ENCODE data around the gene BOC. TPM values are rescaled to one million over a fixed set of nuclear protein-coding genes. Genes with fewer than 3 reads are reported as not detected.

The BOC gene
- total RNA-seq, 1 donor from 2014 or later, result 130 TPM

DNA sequence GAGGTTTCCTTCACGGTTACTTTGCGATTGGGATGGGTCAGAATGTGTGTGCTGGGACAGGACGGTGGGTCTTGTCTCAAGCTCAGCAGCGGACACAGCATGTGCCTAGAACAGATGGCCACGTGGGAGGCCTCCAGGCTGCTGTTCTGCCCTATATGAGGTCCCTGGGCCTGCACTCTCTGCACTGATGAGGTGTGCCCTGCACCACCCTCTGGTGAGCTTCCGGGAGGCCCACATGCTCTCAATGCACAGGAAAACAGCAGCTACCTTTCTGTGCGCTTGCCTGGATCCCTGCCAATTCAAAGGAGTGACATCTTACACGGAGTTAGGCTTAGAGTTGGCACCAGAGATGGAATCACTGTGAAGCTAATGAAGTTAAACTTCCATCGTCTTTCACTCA lies 59.8 kb downstream of the BOC start:
- no peak for DNase-seq (ENCODE audit: low read depth, low spot score)
- TF ChIP-seq, protein P1, sequence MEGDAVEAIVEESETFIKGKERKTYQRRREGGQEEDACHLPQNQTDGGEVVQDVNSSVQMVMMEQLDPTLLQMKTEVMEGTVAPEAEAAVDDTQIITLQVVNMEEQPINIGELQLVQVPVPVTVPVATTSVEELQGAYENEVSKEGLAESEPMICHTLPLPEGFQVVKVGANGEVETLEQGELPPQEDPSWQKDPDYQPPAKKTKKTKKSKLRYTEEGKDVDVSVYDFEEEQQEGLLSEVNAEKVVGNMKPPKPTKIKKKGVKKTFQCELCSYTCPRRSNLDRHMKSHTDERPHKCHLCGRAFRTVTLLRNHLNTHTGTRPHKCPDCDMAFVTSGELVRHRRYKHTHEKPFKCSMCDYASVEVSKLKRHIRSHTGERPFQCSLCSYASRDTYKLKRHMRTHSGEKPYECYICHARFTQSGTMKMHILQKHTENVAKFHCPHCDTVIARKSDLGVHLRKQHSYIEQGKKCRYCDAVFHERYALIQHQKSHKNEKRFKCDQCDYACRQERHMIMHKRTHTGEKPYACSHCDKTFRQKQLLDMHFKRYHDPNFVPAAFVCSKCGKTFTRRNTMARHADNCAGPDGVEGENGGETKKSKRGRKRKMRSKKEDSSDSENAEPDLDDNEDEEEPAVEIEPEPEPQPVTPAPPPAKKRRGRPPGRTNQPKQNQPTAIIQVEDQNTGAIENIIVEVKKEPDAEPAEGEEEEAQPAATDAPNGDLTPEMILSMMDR (conservative IDR thresholded peaks at IDR 0.05), result no peak
- H3K36me3 Mint-ChIP-seq (ENCODE audit: low read depth), result peaks cover 25% of the 10 kb centered on the region
- H3K27ac Mint-ChIP-seq (ENCODE audit: unreplicated experiment), result no peak overlapping the region
- no peak overlapping the region for H3K4me3 Mint-ChIP-seq
- H3K9me3 Mint-ChIP-seq, result no peaks in the 10 kb centered on the region
- peaks cover 60% of the 10 kb centered on the region for H3K4me1 Mint-ChIP-seq
- no peaks in the 10 kb centered on the region for H3K27me3 Mint-ChIP-seq (ENCODE audit: low read depth)

GRCh38 chr3:113271594-113272384 lies 60.4 kb downstream of the BOC start:
- peaks cover 62% of the 10 kb centered on the region for H3K4me1 Mint-ChIP-seq
- peak overlapping the region; percentile 16 for H3K27ac Mint-ChIP-seq (ENCODE audit: unreplicated experiment)
- H3K27me3 Mint-ChIP-seq (ENCODE audit: low read depth), result no peaks in the 10 kb centered on the region
- TF ChIP-seq, protein P1 (conservative IDR thresholded peaks at IDR 0.05), result no peak
- H3K36me3 Mint-ChIP-seq (ENCODE audit: low read depth), result peaks cover 25% of the 10 kb centered on the region
- H3K9me3 Mint-ChIP-seq, result no peaks in the 10 kb centered on the region
- DNase-seq (ENCODE audit: low read depth, low spot score), result no peak
- H3K4me3 Mint-ChIP-seq, result no peak overlapping the region

- H3K9me3 Mint-ChIP-seq, result no peaks in the 10 kb centered on the region
- peaks cover 25% of the 10 kb centered on the region for H3K36me3 Mint-ChIP-seq (ENCODE audit: low read depth)
- H3K4me1 Mint-ChIP-seq, result peaks cover 68% of the 10 kb centered on the region
- H3K4me3 Mint-ChIP-seq, result no peak overlapping the region
- TF ChIP-seq, protein P1 (conservative IDR thresholded peaks at IDR 0.05), result no peak
- H3K27ac Mint-ChIP-seq (ENCODE audit: unreplicated experiment), result peak overlapping the region; percentile 16
- DNase-seq (ENCODE audit: low read depth, low spot score), result no peak
- no peaks in the 10 kb centered on the region for H3K27me3 Mint-ChIP-seq (ENCODE audit: low read depth)
These were observed 61.0 kb downstream of the BOC start for GRCh38 chr3:113272385-113272779.

GRCh38 chr3:113273011-113273410 lies 61.7 kb downstream of the BOC start:
- Mint-ChIP-seq H3K9me3 (no peaks in the 10 kb centered on the region), H3K36me3 (ENCODE audit: low read depth) (peaks cover 22% of the 10 kb centered on the region), H3K4me1 (peaks cover 65% of the 10 kb centered on the region), H3K27me3 (ENCODE audit: low read depth) (no peaks in the 10 kb centered on the region), H3K27ac (ENCODE audit: unreplicated experiment) (peak overlapping the region; percentile 16), H3K4me3 (no peak overlapping the region)
- DNase-seq (ENCODE audit: low read depth, low spot score), result no peak
- TF ChIP-seq, protein P1 (conservative IDR thresholded peaks at IDR 0.05), result no peak

DNA sequence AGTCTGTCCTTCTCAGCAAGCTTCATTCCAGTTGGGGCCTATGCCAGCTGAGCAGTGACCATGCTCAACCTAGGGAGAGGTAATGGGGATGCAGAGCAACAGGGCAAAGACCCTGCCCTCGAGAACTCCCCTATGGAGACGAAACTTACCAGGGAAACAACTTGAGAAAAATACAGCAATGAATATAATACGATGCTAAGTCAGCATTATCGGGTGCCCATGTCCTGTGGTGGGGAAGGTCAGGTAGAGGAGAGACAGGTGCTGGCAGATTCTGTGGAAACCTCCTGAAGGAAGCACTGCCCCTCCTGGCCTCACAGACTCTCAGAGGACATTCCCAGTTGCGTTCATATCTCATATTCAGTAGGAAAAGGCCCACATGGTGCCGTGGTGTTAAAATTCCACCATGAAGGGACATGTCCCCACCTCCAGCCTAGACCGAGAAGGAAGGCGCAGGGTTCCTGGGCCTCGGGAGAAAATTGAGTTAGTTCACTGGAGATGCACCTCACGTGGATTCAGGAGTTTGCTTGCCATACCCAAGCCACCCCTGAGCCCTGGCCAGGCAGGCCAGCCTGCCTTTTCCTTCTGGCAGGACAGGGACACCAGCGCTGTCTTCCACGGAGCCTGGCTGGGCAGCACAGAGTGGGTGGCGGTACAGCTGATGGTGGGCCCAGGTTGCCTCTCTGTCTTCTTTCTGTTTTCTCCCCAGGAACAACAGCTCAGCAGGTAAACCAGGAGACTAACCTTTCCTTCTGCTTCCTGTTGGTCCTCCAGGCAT lies 62.4 kb downstream of the BOC start:
- H3K36me3 Mint-ChIP-seq (ENCODE audit: low read depth), result peaks cover 16% of the 10 kb centered on the region
- no peak for DNase-seq (ENCODE audit: low read depth, low spot score)
- peaks cover 57% of the 10 kb centered on the region for H3K4me1 Mint-ChIP-seq
- no peaks in the 10 kb centered on the region for H3K27me3 Mint-ChIP-seq (ENCODE audit: low read depth)
- no peak overlapping the region for H3K27ac Mint-ChIP-seq (ENCODE audit: unreplicated experiment)
- TF ChIP-seq, protein P1 (conservative IDR thresholded peaks at IDR 0.05), result no peak
- peak overlapping the region; percentile 36 for H3K4me3 Mint-ChIP-seq
- H3K9me3 Mint-ChIP-seq, result no peaks in the 10 kb centered on the region

All from neural crest cell (in vitro differentiated cells).